HepG2 (cell line): Measurements from ENCODE around the gene OAT. TPM values are rescaled to one million over a fixed set of nuclear protein-coding genes. Genes with fewer than 3 reads are reported as not detected.

Experiments used
- ATAC-seq: fragments of 200-7000 bp; cut with Tn5 transposase; 3 replicates; pipeline ENCODE4 v1.9.1; 2020; ENCODE audit warnings: mild to moderate bottlenecking, moderate library complexity
- BruUV-seq: library from RNA; stranded (reverse); fragments of 400-500 nt; replicated peaks from 2 replicates; lab custom pipeline; 2021; lab: Mats Ljungman, UMichigan
- CTCF ChIA-PET: fragments of 300-600 bp; formaldehyde crosslinking; extraction: SDS; loops from one replicate; lab custom pipeline; 2021; ENCODE audit warnings: low total read pairs, inconsistent platforms, low intra/inter-chr PET ratio; lab: Yijun Ruan, JAX
- POLR2A ChIA-PET: fragments of 350-600 bp; sonication (Branson Sonifier 250); formaldehyde crosslinking; loops from one replicate; lab custom pipeline; 2020; ENCODE audit warnings: antibody characterized with exemption, inconsistent platforms; lab: Yijun Ruan, JAX
- DNase-seq: peaks from one replicate; pipeline ENCODE4 v3.0.0-alpha.2; 2015; ENCODE audit warnings: low spot score
- FAIRE-seq: peaks from 3 replicates; lab custom pipeline; 2011; peaks lifted over from hg19 to GRCh38; lab: Jason Lieb, UNC
- H2AFZ ChIP-seq: one replicate; pipeline ENCODE4 v1.6.1; 2011; ENCODE audit warnings: low read length, inconsistent platforms
- H3K27ac ChIP-seq: fragments of 300-600 bp; 3 replicates; pipeline ENCODE4 v1.8.0; 2011; ENCODE audit warnings: mixed run types, mild to moderate bottlenecking, mixed read lengths, low read length, inconsistent platforms; ENCODE audit not compliant: insufficient read depth; ENCODE audit errors: extremely low read length
- H3K27me3 ChIP-seq, 2 experiments: fragments of 200-600 bp in 1 of 2; 2 replicates in 1 of 2; 3 replicates in 1 of 2; pipeline versions ENCODE4 v1.6.0 to v1.8.0; 2011; ENCODE audit warnings: low read length in 2 of 2, mild to moderate bottlenecking in 2 of 2, moderate library complexity in 2 of 2, inconsistent platforms in 1 of 2; ENCODE audit not compliant: insufficient read depth in 2 of 2, control insufficient read depth in 1 of 2
- H3K36me3 ChIP-seq, 2 experiments: fragments of 200-600 bp in 1 of 2; replicated peaks in 1 of 2; 2 replicates in 1 of 2; 3 replicates in 1 of 2; pipeline versions ENCODE4 v1.5.1 to v1.8.0; 2011; ENCODE audit warnings: low read length in 2 of 2, inconsistent platforms in 1 of 2; ENCODE audit not compliant: insufficient read depth in 2 of 2, control insufficient read depth in 1 of 2
- H3K4me1 ChIP-seq: 2 replicates; pipeline ENCODE4 v1.5.1; 2012; ENCODE audit warnings: low read length, inconsistent platforms; ENCODE audit not compliant: insufficient read depth
- H3K4me2 ChIP-seq: 2 replicates; pipeline ENCODE4 v1.6.0; 2011; ENCODE audit warnings: low read depth, low read length, inconsistent platforms
- H3K4me3 ChIP-seq, 3 experiments: fragments of 200-600 bp in 1 of 3; sonication (generic), shearing (Covaris generic) in 1 of 3; replicated peaks in 1 of 3; 2 replicates each; pipeline ENCODE4 v1.5.1; 2011 to 2016; ENCODE audit warnings: low read length in 3 of 3, inconsistent platforms in 2 of 3, low read depth in 2 of 3, mild to moderate bottlenecking in 2 of 3, control low read depth in 1 of 3, mixed read lengths in 1 of 3; ENCODE audit not compliant: insufficient read depth in 1 of 3
- H3K79me2 ChIP-seq: one replicate; pipeline ENCODE4 v1.6.1; 2011; ENCODE audit warnings: low read length, inconsistent platforms; ENCODE audit not compliant: insufficient read depth
- H3K9ac ChIP-seq: 2 replicates; pipeline ENCODE4 v1.6.0; 2011; ENCODE audit warnings: mild to moderate bottlenecking, low read depth, low read length, inconsistent platforms; ENCODE audit not compliant: insufficient read depth
- H3K9me3 ChIP-seq: 2 replicates; pipeline ENCODE4 v1.5.1; 2012; ENCODE audit warnings: mild to moderate bottlenecking, low read length
- H4K20me1 ChIP-seq: 2 replicates; pipeline ENCODE4 v1.6.0; 2011; ENCODE audit warnings: inconsistent platforms, mild to moderate bottlenecking, low read length, moderate library complexity; ENCODE audit not compliant: insufficient read depth
- BRCA1 ChIP-seq: sonication (generic); formaldehyde crosslinking; IDR thresholded peaks from 2 replicates; pipeline ENCODE4 v1.4.0; 2020; ENCODE audit warnings: missing genetic modification reagents
- HNF4A ChIP-seq: sonication (generic); formaldehyde crosslinking; IDR thresholded peaks from 2 replicates; pipeline ENCODE4 v1.4.0; 2020; ENCODE audit warnings: missing genetic modification reagents
- JARID2 ChIP-seq: sonication (generic); formaldehyde crosslinking; IDR thresholded peaks from 2 replicates; pipeline ENCODE4 v1.8.1; 2023; ENCODE audit warnings: missing genetic modification reagents, inconsistent platforms; ENCODE audit not compliant: insufficient replicate concordance
- MEIS2 ChIP-seq: sonication (generic); formaldehyde crosslinking; IDR thresholded peaks from 2 replicates; pipeline ENCODE4 v1.9.0; 2021; ENCODE audit warnings: mild to moderate bottlenecking, missing genetic modification reagents
- MIER3 ChIP-seq: IDR thresholded peaks from 2 replicates; pipeline ENCODE4 v1.6.1; 2016; ENCODE audit warnings: missing compliant biosample characterization, borderline replicate concordance
- PREB ChIP-seq: sonication (generic); formaldehyde crosslinking; IDR thresholded peaks from 2 replicates; pipeline ENCODE4 v1.4.0; 2020; ENCODE audit warnings: missing genetic modification reagents
- RCOR2 ChIP-seq: IDR thresholded peaks from 2 replicates; pipeline ENCODE4 v1.6.1; 2016; ENCODE audit warnings: missing biosample characterization, missing genetic modification reagents
- ZNF232 ChIP-seq: sonication (generic); formaldehyde crosslinking; IDR thresholded peaks from 2 replicates; pipeline ENCODE4 v1.4.0; 2020; ENCODE audit warnings: missing genetic modification reagents, borderline replicate concordance
- ZZZ3 ChIP-seq: sonication (generic); formaldehyde crosslinking; IDR thresholded peaks from 2 replicates; pipeline ENCODE4 v1.4.0; 2020; ENCODE audit warnings: missing genetic modification reagents, mild to moderate bottlenecking, borderline replicate concordance
- whole genome bisulfite sequencing: methylation state at CpG from one replicate; pipeline ENCODE4 v1.1.6; 2017; ENCODE audit warnings: low lambda C conversion rate; 5-methylcytosine and 5-hydroxymethylcytosine counted together
- in situ Hi-C: cut with HindIII; loops from 2 replicates; pipeline ENCODE4 v1.10.0; 2017; ENCODE audit warnings: low pct_unique_long_range_greater_than_20kb; ENCODE audit not compliant: extremely low pct_ligation_motif_present
- intact Hi-C: fragments of 100-400 bp; cut with micrococcal nuclease; formaldehyde crosslinking; loops from one replicate; pipeline ENCODE4 v1.10.0; 2022; ENCODE audit not compliant: unreplicated experiment
- polyA plus RNA-seq, 8 experiments: library from polyadenylated mRNA; depleted of rRNA in 3 of 8; stranded (reverse) in 7 of 8; unstranded in 1 of 8; fragments of >200 nt; fragmentation: Illumina TruSeq in 4 of 8; extraction: Trizol in 4 of 8; gene quantifications; 2 replicates each; pipeline versions ENCODE4 v1.2.1 to v1.2.3, GENCODE V29; 2011 to 2016; ENCODE audit warnings: low read depth in 4 of 8, missing spikeins in 1 of 8, mixed read lengths in 1 of 8; ENCODE audit not compliant: insufficient read depth in 1 of 8
- total RNA-seq, 5 experiments: library from RNA; depleted of rRNA; stranded (reverse); fragments of >200 nt; fragmentation: Illumina TruSeq; extraction: Trizol; gene quantifications; 2 replicates each; pipeline ENCODE4 v1.2.3, GENCODE V29; 2016; ENCODE audit warnings: low read depth in 1 of 5
- TF ChIP-seq, protein P1 (sequence below): fragments of 450-650 bp; IDR thresholded peaks from 2 replicates; pipeline ENCODE4 v1.6.1; 2017; ENCODE audit warnings: mild to moderate bottlenecking

Gene OAT
- total and polyA plus RNA-seq, 2 of the 13 experiments (the other 11 are each of a cell fraction or from before 2014, with no cell fraction given) = 87.8 to 96.7 TPM

DNA sequence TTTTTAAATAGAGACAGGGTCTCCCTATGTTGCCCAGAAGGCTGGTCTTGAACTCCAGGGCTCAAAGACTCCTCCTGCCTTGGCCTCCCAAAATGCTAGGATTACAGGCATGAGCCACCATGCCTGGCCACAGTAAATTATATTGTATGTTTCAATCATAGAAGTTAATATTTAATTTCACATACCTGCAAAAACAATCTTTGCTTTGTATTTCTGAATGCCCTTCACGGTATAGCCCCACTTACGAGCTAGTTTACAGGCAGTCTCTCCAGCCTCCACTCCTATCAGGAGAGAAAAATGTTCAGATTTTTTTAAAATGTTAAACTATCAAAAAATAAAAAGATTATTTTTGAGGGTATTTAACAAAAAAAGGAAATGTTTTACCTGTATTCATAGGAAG, 10.4 kb downstream of the OAT start:
- H3K9ac ChIP-seq = no peak overlapping the region
- H3K79me2 ChIP-seq = peaks cover 4% of the 10 kb centered on the region
- H2AFZ ChIP-seq = no peak overlapping the region
- H3K27ac ChIP-seq = no peak overlapping the region
- H3K4me1 ChIP-seq = peaks cover 2% of the 10 kb centered on the region; the same call in 1 of the 2 replicates
- BruUV-seq = no TSS peak
- H3K4me2 ChIP-seq = no peak overlapping the region
- ChIA-PET POLR2A (no interaction called here), CTCF (no interaction called here)
- intact Hi-C loops = no loop called here
- H3K4me3 ChIP-seq = no peak overlapping the region
- ATAC-seq = no peak
- no peaks in the 10 kb centered on the region for H3K9me3 ChIP-seq
- in situ Hi-C loops = no loop called here
- no peak for TF ChIP-seq BRCA1 (CRISPR knock-in tag)
- TF ChIP-seq, all 625 proteins: peak for 0
- Histone ChIP-seq H3K36me3 (peaks cover 9 to 61% of the 10 kb centered on the region in 2 experiments), H4K20me1 (0 out of 2 replicates have a peak, but pooled peaks cover 8% of the 10 kb centered on the region), H3K27me3 (no peaks in the 10 kb centered on the region)
- FAIRE-seq = no peak
- WGBS = 88% methylated on average over 2 of the region's 2 CpGs
- DNase-seq = no peak

DNA sequence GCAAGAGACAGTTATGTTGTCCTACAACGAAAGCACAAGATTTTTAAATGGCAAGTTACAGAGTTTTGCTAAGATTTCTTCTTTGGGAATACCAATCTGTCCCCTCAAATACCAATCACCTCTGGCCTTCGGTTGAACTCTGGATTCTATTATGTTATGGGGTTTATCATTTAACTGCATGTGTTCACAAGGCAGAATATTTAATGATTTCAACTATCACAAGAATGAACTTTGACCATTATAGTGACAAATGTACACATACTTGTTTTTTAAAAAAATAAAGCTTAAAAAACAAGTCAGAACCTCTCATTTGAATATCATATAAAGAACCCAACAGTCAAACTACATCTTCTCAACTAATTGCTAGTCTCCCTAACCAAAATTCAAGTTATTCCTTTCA, 11.3 kb downstream of the OAT start:
- Histone ChIP-seq H3K79me2 (peaks cover 2% of the 10 kb centered on the region), H3K27me3 (no peaks in the 10 kb centered on the region), H4K20me1 (0 out of 2 replicates have a peak, but pooled peaks cover 6% of the 10 kb centered on the region), H3K4me2 (no peak overlapping the region), H3K4me3 (no peak overlapping the region), H3K9me3 (no peaks in the 10 kb centered on the region), H3K4me1 (no peaks in the 10 kb centered on the region), H3K27ac (no peak overlapping the region), H3K36me3 (peaks cover 10 to 66% of the 10 kb centered on the region in 2 experiments), H2AFZ (no peak overlapping the region), H3K9ac (no peak overlapping the region)
- ChIA-PET POLR2A (no interaction called here), CTCF (no interaction called here)
- ATAC-seq = no peak
- in situ Hi-C loops (no loop called here), intact Hi-C loops (no loop called here)
- TSS peak; percentile 19 for BruUV-seq
- FAIRE-seq = no peak
- WGBS = 92% methylated on average over 2 of the region's 2 CpGs
- DNase-seq = no peak
- TF ChIP-seq PREB (no peak), JARID2 (CRISPR knock-in tag) (no peak), MEIS2 (CRISPR knock-in tag) (no peak), HNF4A (CRISPR knock-in tag) (no peak), ZZZ3 (CRISPR knock-in tag) (no peak), RCOR2 (CRISPR knock-in tag) (no peak), MIER3 (CRISPR knock-in tag) (no peak), ZNF232 (CRISPR knock-in tag) (no peak)
- TF ChIP-seq, protein P1, sequence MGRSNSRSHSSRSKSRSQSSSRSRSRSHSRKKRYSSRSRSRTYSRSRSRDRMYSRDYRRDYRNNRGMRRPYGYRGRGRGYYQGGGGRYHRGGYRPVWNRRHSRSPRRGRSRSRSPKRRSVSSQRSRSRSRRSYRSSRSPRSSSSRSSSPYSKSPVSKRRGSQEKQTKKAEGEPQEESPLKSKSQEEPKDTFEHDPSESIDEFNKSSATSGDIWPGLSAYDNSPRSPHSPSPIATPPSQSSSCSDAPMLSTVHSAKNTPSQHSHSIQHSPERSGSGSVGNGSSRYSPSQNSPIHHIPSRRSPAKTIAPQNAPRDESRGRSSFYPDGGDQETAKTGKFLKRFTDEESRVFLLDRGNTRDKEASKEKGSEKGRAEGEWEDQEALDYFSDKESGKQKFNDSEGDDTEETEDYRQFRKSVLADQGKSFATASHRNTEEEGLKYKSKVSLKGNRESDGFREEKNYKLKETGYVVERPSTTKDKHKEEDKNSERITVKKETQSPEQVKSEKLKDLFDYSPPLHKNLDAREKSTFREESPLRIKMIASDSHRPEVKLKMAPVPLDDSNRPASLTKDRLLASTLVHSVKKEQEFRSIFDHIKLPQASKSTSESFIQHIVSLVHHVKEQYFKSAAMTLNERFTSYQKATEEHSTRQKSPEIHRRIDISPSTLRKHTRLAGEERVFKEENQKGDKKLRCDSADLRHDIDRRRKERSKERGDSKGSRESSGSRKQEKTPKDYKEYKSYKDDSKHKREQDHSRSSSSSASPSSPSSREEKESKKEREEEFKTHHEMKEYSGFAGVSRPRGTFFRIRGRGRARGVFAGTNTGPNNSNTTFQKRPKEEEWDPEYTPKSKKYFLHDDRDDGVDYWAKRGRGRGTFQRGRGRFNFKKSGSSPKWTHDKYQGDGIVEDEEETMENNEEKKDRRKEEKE = no peak
